HEK293T (cell line): ENCODE measurements around the gene ICOS.

Source experiments
- CTCF ChIA-PET: fragments of 350-600 bp; formaldehyde crosslinking; extraction: SDS; loops from one replicate; lab custom pipeline; 2021; ENCODE audit warnings: antibody characterized with exemption, inconsistent platforms; lab: Yijun Ruan, JAX
- POLR2A ChIA-PET: fragments of 350-600 bp; formaldehyde crosslinking; extraction: SDS; loops from one replicate; lab custom pipeline; 2020; ENCODE audit warnings: antibody characterized with exemption, inconsistent platforms; lab: Yijun Ruan, JAX
- DNase-seq: peaks from one replicate; pipeline ENCODE4 v3.0.0; 2012; ENCODE audit warnings: mixed read lengths; ENCODE audit errors: extremely low spot score
- ARNT ChIP-seq: fragments of 450-650 bp; IDR thresholded peaks from 2 replicates; pipeline ENCODE4 v1.6.1; 2017; ENCODE audit warnings: mild to moderate bottlenecking
- BHLHE40 ChIP-seq: fragments of 450-650 bp; IDR thresholded peaks from 2 replicates; pipeline ENCODE4 v1.6.1; 2016; ENCODE audit warnings: mild to moderate bottlenecking, moderate library complexity, borderline replicate concordance
- CTBP1 ChIP-seq: fragments of 450-650 bp; IDR thresholded peaks from 2 replicates; pipeline ENCODE4 v1.6.1; 2016; ENCODE audit warnings: borderline replicate concordance
- ELF4 ChIP-seq: fragments of 450-650 bp; IDR thresholded peaks from 2 replicates; pipeline ENCODE4 v1.6.1; 2017; ENCODE audit warnings: antibody characterized with exemption
- FOXA1 ChIP-seq: fragments of 450-650 bp; IDR thresholded peaks from 2 replicates; pipeline ENCODE4 v1.6.1; 2016; ENCODE audit warnings: mild to moderate bottlenecking
- FOXK2 ChIP-seq: fragments of 450-650 bp; IDR thresholded peaks from 2 replicates; pipeline ENCODE4 v1.6.1; 2016; ENCODE audit warnings: mild to moderate bottlenecking
- FOXM1 ChIP-seq: fragments of 450-650 bp; IDR thresholded peaks from 2 replicates; pipeline ENCODE4 v1.6.1; 2017; ENCODE audit warnings: mild to moderate bottlenecking, borderline replicate concordance
- HDGF ChIP-seq: fragments of 450-650 bp; IDR thresholded peaks from 2 replicates; pipeline ENCODE4 v1.6.1; 2017; ENCODE audit warnings: antibody characterized with exemption, borderline replicate concordance
- L3MBTL2 ChIP-seq: fragments of 450-650 bp; conservative IDR thresholded peaks from 2 replicates; pipeline ENCODE4 v1.6.1; 2016; ENCODE audit warnings: mild to moderate bottlenecking
- LEF1 ChIP-seq: fragments of 450-650 bp; IDR thresholded peaks from 2 replicates; pipeline ENCODE4 v1.6.1; 2017; ENCODE audit warnings: mild to moderate bottlenecking, borderline replicate concordance
- NFRKB ChIP-seq: fragments of 450-650 bp; IDR thresholded peaks from 2 replicates; pipeline ENCODE4 v1.6.1; 2016; ENCODE audit warnings: mild to moderate bottlenecking, moderate library complexity
- PKNOX1 ChIP-seq: fragments of 450-650 bp; IDR thresholded peaks from 2 replicates; pipeline ENCODE4 v1.6.1; 2016
- SP1 ChIP-seq: fragments of 450-650 bp; IDR thresholded peaks from 2 replicates; pipeline ENCODE4 v1.6.1; 2017
- SUZ12 ChIP-seq: fragments of 450-650 bp; IDR thresholded peaks from 2 replicates; pipeline ENCODE4 v1.6.1; 2016; ENCODE audit warnings: mild to moderate bottlenecking
- TARDBP ChIP-seq: fragments of 450-650 bp; IDR thresholded peaks from 2 replicates; pipeline ENCODE4 v1.6.1; 2016
- ZNF384 ChIP-seq: fragments of 450-650 bp; IDR thresholded peaks from 2 replicates; pipeline ENCODE4 v1.6.1; 2016

Gene ICOS

GRCh38 chr2:203996692-203997091 lies 60.1 kb downstream of the ICOS start:
- CTCF ChIA-PET = no interaction called here

GRCh38 chr2:203997481-203997880 lies 60.9 kb downstream of the ICOS start:
- TF ChIP-seq SUZ12 = no peak
- TF ChIP-seq NFRKB = no peak
- TF ChIP-seq FOXA1 = no peak
- no peak for TF ChIP-seq ZNF384
- TF ChIP-seq SP1 = no peak
- TF ChIP-seq TARDBP = no peak
- no peak for TF ChIP-seq CTBP1
- TF ChIP-seq LEF1 = no peak
- no peak for TF ChIP-seq ARNT
- DNase-seq = no peak
- ChIA-PET POLR2A (no interaction called here), CTCF (no interaction called here)

More at GRCh38 chr2:203996692-203997091, 60.1 kb downstream of the ICOS start:
- DNase-seq = no peak
- no peak for TF ChIP-seq PKNOX1
- no peak for TF ChIP-seq LEF1
- no peak for TF ChIP-seq FOXK2
- TF ChIP-seq ZNF384 = no peak
- TF ChIP-seq TARDBP = no peak
- TF ChIP-seq L3MBTL2 = no peak
- TF ChIP-seq SP1 = no peak
- TF ChIP-seq CTBP1 = no peak
- POLR2A ChIA-PET = no interaction called here

GRCh38 chr2:203997980-203998809 lies 61.6 kb downstream of the ICOS start:
- TF ChIP-seq ARNT (no peak), ELF4 (no peak), LEF1 (no peak), CTBP1 (no peak), BHLHE40 (no peak), TARDBP (no peak), ZNF384 (no peak), FOXA1 (no peak), L3MBTL2 (no peak), FOXK2 (no peak), PKNOX1 (no peak), FOXM1 (no peak), HDGF (no peak)
- no peak for DNase-seq
- POLR2A ChIA-PET = no interaction called here

GRCh38 chr2:203999835-204000234 lies 63.3 kb downstream of the ICOS start:
- DNase-seq = no peak
- ChIA-PET CTCF (no interaction called here), POLR2A (no interaction called here)
- TF ChIP-seq CTBP1 (no peak), SP1 (no peak), BHLHE40 (no peak)

More at GRCh38 chr2:203997980-203998809, 61.6 kb downstream of the ICOS start:
- CTCF ChIA-PET = no interaction called here

GRCh38 chr2:204000446-204000845 lies 63.9 kb downstream of the ICOS start:
- ChIA-PET POLR2A (no interaction called here), CTCF (no interaction called here)
- TF ChIP-seq NFRKB (no peak), LEF1 (no peak), FOXM1 (no peak), CTBP1 (no peak), TARDBP (no peak), PKNOX1 (no peak), FOXK2 (no peak), L3MBTL2 (no peak), ELF4 (no peak), HDGF (no peak), SUZ12 (no peak), ARNT (no peak), BHLHE40 (no peak)
- no peak for DNase-seq

GRCh38 chr2:204003276-204003990 lies 66.9 kb downstream of the ICOS start:
- CTCF ChIA-PET = no interaction called here
- TF ChIP-seq ARNT (no peak), ZNF384 (no peak), NFRKB (no peak), BHLHE40 (no peak), ELF4 (no peak), TARDBP (no peak)
- no peak for DNase-seq
- POLR2A ChIA-PET = no interaction called here
